ENCODE measurements around the gene BBS9.
"Not testable (repeated sequence)": the region's sequence is repeated elsewhere in the genome, so short reads cannot be mapped to it uniquely, and the experiment has no call there.

Gene BBS9

DNA sequence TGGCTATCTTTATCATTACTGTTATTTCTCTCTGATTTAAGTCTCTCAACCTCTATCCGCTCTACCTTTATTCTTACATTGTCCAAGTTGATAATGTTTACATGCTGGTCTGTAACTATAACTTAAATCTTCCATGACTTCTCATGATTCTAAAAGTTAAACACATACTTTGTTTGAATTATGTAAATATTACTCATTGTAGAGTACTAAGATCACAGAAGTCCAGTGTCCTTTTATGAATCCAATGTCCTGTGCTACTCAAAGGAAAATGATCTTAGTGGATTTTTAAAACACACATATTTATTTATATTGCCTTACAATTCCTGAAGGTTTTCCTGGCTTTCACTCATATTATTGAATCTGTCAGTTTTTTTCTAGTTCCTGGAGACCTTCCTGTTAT lies 70.9 kb downstream of the BBS9 start:
- no peak overlapping the region for H3K4me3 ChIP-seq (ENCODE audit: control insufficient read depth, low read depth, low read length)
- DNase-seq (ENCODE audit: low read depth): no peak
- TF ChIP-seq, protein P1, sequence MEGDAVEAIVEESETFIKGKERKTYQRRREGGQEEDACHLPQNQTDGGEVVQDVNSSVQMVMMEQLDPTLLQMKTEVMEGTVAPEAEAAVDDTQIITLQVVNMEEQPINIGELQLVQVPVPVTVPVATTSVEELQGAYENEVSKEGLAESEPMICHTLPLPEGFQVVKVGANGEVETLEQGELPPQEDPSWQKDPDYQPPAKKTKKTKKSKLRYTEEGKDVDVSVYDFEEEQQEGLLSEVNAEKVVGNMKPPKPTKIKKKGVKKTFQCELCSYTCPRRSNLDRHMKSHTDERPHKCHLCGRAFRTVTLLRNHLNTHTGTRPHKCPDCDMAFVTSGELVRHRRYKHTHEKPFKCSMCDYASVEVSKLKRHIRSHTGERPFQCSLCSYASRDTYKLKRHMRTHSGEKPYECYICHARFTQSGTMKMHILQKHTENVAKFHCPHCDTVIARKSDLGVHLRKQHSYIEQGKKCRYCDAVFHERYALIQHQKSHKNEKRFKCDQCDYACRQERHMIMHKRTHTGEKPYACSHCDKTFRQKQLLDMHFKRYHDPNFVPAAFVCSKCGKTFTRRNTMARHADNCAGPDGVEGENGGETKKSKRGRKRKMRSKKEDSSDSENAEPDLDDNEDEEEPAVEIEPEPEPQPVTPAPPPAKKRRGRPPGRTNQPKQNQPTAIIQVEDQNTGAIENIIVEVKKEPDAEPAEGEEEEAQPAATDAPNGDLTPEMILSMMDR (conservative IDR thresholded peaks at IDR 0.05; ENCODE audit: control insufficient read depth, insufficient read depth, low read depth, low read length): no peak

DNA sequence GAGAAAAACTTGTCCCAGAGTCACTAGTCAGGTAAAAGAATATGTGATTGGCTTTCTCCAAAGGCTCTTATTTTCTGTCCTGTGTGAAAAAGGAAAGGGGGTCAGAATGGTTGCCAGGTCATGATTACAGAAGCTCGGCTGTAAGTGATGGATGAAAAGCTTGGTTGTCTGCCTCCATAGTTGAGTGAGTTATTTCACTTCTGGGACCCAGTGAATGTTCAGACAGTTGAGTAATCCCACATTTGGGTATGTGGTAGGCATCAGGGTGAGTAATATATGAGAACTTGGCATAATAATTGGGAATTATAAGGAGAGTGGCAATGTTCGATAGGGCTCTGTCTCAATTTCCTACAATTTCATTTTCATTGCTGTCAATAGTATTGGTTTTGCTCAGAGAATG lies 72.5 kb downstream of the BBS9 start:
- no peak overlapping the region for H3K4me3 ChIP-seq (ENCODE audit: control insufficient read depth, low read depth, low read length)
- peak; percentile 5 for DNase-seq (ENCODE audit: low read depth)
- TF ChIP-seq, protein P1 (conservative IDR thresholded peaks at IDR 0.05; ENCODE audit: control insufficient read depth, insufficient read depth, low read depth, low read length): no peak

DNA sequence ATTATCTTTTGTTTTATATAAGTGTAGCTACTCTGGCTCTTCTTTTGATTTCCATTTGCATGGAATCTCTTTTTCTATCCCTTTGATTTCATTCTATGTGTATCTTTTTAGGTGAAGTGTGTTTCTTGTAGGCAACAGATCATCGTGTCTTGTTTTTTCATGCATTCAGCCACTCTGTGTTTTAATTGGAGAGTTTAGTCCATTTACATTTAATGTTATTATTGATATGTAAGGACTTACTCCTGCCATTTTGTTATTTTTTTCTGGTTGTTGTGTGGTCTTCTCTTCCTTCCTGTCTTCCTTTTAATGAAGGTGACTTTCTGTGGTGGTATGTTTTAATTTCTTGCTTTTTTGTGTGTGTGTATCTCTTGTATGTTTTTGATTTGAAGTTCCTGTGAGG lies 81.6 kb downstream of the BBS9 start:
- DNase-seq (ENCODE audit: low read depth): no peak
- TF ChIP-seq, protein P1 (conservative IDR thresholded peaks at IDR 0.05; ENCODE audit: control insufficient read depth, insufficient read depth, low read depth, low read length): no peak
- no peak overlapping the region for H3K4me3 ChIP-seq (ENCODE audit: control insufficient read depth, low read depth, low read length)

DNA sequence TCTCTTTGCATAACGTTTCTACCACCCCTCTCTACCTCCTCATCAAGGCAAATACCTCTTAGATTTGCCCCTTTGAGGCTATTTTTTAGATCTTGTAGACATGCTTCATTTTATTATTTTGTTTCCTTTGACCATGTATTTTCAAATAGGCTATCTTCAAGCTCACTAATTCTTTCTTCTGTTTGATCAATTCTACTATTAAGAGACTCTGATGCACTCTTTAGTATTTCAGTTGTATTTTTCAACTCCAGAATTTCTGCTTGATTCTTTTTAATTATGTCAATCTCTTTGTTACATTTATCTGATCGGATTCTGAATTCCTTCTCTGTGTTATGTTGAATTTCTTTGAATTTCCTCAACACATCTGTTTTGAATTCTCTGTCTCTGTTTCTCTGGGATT lies 82.8 kb downstream of the BBS9 start:
- no peak for DNase-seq (ENCODE audit: low read depth)
- H3K4me3 ChIP-seq (ENCODE audit: control insufficient read depth, low read depth, low read length): no peak overlapping the region
- TF ChIP-seq, protein P1 (conservative IDR thresholded peaks at IDR 0.05; ENCODE audit: control insufficient read depth, insufficient read depth, low read depth, low read length): no peak

DNA sequence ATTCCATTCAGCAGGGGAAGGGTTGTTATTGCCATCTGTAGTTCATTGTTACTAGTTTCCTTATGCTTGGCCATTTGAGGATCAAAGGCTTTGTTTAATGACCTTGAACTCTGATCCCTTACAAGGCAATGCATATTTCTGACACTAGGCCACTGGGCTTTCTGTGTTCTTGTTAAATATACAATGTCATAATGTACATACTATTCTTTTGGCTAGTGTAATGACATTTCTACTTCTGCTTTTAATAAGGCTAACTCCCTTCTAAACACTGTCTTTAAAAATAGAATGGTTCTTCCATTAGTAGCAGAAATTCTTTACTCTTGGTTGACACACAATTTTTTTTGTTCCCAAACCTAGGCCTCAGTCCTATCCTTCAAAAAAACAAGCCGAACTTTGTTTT lies 86.6 kb downstream of the BBS9 start:
- no peak overlapping the region for H3K4me3 ChIP-seq (ENCODE audit: control insufficient read depth, low read depth, low read length)
- DNase-seq (ENCODE audit: low read depth): no peak
- TF ChIP-seq, protein P1 (conservative IDR thresholded peaks at IDR 0.05; ENCODE audit: control insufficient read depth, insufficient read depth, low read depth, low read length): no peak

DNA sequence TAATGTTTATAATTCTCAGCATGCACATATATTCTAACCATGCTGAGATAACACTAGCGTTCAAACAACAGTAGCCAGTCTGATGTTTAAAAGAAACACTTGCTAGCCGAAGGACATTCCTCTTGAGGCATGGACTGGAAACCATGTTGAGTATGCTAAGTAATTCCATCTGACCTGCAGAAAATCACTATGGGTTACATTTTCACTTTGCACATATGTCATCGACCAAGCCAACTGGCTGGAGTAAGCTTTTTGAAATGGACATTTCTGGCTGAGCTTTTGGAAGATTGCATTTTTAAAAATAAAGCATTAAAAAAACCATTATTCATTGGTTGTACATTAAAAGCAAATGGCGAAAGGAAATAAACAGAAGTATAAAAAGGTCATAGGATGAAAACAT lies 88.2 kb downstream of the BBS9 start:
- DNase-seq (ENCODE audit: low read depth): no peak
- H3K4me3 ChIP-seq (ENCODE audit: control insufficient read depth, low read depth, low read length): no peak overlapping the region
- TF ChIP-seq, protein P1 (conservative IDR thresholded peaks at IDR 0.05; ENCODE audit: control insufficient read depth, insufficient read depth, low read depth, low read length): no peak

DNA sequence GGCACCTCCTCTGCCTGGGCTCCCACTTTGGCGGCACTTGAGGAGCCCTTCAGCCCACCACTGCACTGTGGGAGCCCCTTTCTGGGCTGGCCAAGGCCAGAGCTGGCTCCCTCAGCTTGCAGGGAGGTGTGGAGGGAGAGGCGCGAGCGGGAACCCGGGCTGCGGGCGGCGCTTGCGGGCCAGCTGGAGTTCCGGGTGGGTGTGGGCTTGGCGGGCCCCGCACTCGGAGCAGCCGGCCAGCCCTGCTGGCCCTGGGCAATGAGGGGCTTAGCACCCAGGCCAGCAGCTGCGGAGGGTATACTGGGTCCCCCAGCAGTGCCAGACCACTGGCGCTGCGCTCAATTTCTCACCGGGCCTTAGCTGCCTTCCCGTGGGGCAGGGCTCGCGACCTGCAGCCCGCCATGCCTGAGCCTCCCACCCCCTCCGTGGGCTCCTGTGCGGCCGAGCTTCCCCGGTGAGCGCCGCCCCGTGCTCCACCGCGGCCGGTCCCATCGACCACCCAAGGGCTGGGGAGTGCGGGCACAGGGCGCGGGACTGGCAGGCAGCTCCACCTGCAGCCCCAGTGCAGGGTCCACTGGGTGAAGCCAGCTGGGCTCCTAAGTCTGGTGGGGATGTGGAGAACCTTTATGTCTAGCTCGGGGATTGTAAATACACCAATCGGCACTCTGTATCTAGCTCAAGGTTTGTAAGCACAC lies 89.6 kb downstream of the BBS9 start:
- not testable (repeated sequence) for DNase-seq (ENCODE audit: low read depth)

More for the DNA sequence above, 89.6 kb downstream of the BBS9 start:
- H3K4me3 ChIP-seq (ENCODE audit: control insufficient read depth, low read depth, low read length): not testable (repeated sequence)
